ENCODE results near the gene ZNF827.

Gene ZNF827

GRCh38 chr4:145957302-145957701 is 18.7 kb upstream of the ZNF827 start:
- TF ChIP-seq CTCF (IDR thresholded peaks at IDR 0.05; ENCODE audit: insufficient read depth, missing control alignments) = no peak
- FAIRE-seq (no peak), DNase-seq (ENCODE audit: insufficient read length, low spot score) (no peak)

- FAIRE-seq (peak; percentile 29), DNase-seq (ENCODE audit: insufficient read length, low spot score) (no peak)
- peak; percentile 65 for TF ChIP-seq CTCF (IDR thresholded peaks at IDR 0.05; ENCODE audit: insufficient read depth, missing control alignments)
These were observed 17.8 kb upstream of the ZNF827 start for GRCh38 chr4:145956288-145956890.

GRCh38 chr4:145954924-145955339 is 16.3 kb upstream of the ZNF827 start:
- DNase-seq (ENCODE audit: insufficient read length, low spot score) = no peak
- FAIRE-seq = no peak
- TF ChIP-seq CTCF (IDR thresholded peaks at IDR 0.05; ENCODE audit: insufficient read depth, missing control alignments) = no peak

GRCh38 chr4:145951931-145952330 is 13.3 kb upstream of the ZNF827 start:
- TF ChIP-seq CTCF (IDR thresholded peaks at IDR 0.05; ENCODE audit: insufficient read depth, missing control alignments) = no peak
- DNase-seq (ENCODE audit: insufficient read length, low spot score) (no peak), FAIRE-seq (no peak)

- no peak for TF ChIP-seq CTCF (IDR thresholded peaks at IDR 0.05; ENCODE audit: insufficient read depth, missing control alignments)
- FAIRE-seq (no peak), DNase-seq (ENCODE audit: insufficient read length, low spot score) (no peak)
These were observed 7.0 kb upstream of the ZNF827 start for GRCh38 chr4:145945431-145946155.

- DNase-seq (ENCODE audit: insufficient read length, low spot score) (no peak), FAIRE-seq (no peak)
- TF ChIP-seq CTCF (IDR thresholded peaks at IDR 0.05; ENCODE audit: insufficient read depth, missing control alignments) = no peak
These were observed 6.3 kb upstream of the ZNF827 start for GRCh38 chr4:145944886-145945285.

- TF ChIP-seq CTCF (IDR thresholded peaks at IDR 0.05; ENCODE audit: insufficient read depth, missing control alignments) = no peak
- FAIRE-seq (peak; percentile 11), DNase-seq (ENCODE audit: insufficient read length, low spot score) (no peak)
These were observed 1.2 kb upstream of the ZNF827 start for GRCh38 chr4:145939856-145940255.

Measured in D721Med (cell line).